K562 (cell line): ENCODE measurements around the gene SHB. TPM values are rescaled to one million over a fixed set of nuclear protein-coding genes. Genes with fewer than 3 reads are reported as not detected.
A peak's percentile ranks its signal among the peaks of the same experiment; 100 is the strongest.

Source experiments
- CC2D1A ChIP-seq: fragments of 450-650 bp; IDR thresholded peaks from 2 replicates; pipeline ENCODE4 v1.6.1; 2017; ENCODE audit warnings: mild to moderate bottlenecking
- ESRRA ChIP-seq: fragments of 450-650 bp; IDR thresholded peaks from 2 replicates; pipeline ENCODE4 v1.6.1; 2014; ENCODE audit warnings: low read depth, mild to moderate bottlenecking, moderate library complexity, borderline replicate concordance
- ETS1 ChIP-seq: conservative IDR thresholded peaks from 2 replicates; pipeline ENCODE4 v1.6.1; 2011; ENCODE audit warnings: low read depth, mild to moderate bottlenecking, low read length; ENCODE audit not compliant: control insufficient read depth
- HMGXB4 ChIP-seq: sonication (generic); formaldehyde crosslinking; IDR thresholded peaks from 2 replicates; pipeline ENCODE4 v1.8.1; 2023; ENCODE audit warnings: mild to moderate bottlenecking, missing genetic modification reagents
- KLF6 ChIP-seq: fragments of 250-450 bp; sonication (Bioruptor Pico); IDR thresholded peaks from 2 replicates; pipeline ENCODE4 v1.4.0; 2020; ENCODE audit warnings: mild to moderate bottlenecking, moderate library complexity, borderline replicate concordance
- NFRKB ChIP-seq: fragments of 450-650 bp; IDR thresholded peaks from 2 replicates; pipeline ENCODE4 v1.6.1; 2016; ENCODE audit warnings: low read depth
- PHF8 ChIP-seq: fragments of 200-600 bp; sonication (generic); IDR thresholded peaks from 2 replicates; pipeline ENCODE4 v1.6.1; 2012; ENCODE audit warnings: mixed run types, mild to moderate bottlenecking, inconsistent platforms, low read length, moderate library complexity, borderline replicate concordance
- PML ChIP-seq: IDR thresholded peaks from 2 replicates; pipeline ENCODE4 v1.6.1; 2012; ENCODE audit warnings: low read length, inconsistent platforms
- POLR2H ChIP-seq: IDR thresholded peaks from 2 replicates; pipeline ENCODE4 v1.6.1; 2016; ENCODE audit warnings: missing genetic modification characterization, low read depth, mild to moderate bottlenecking, control low read depth, missing compliant biosample characterization, moderate library complexity
- PURB ChIP-seq: sonication (generic); formaldehyde crosslinking; IDR thresholded peaks from 2 replicates; pipeline ENCODE4 v1.9.0; 2021; ENCODE audit warnings: low read depth, mild to moderate bottlenecking, missing genetic modification reagents
- RBM22 ChIP-seq: fragments of 200-400 bp; formaldehyde crosslinking; IDR thresholded peaks from 2 replicates; pipeline ENCODE4 v1.6.1; 2018; ENCODE audit warnings: low read length, low read depth; ENCODE audit not compliant: poor library complexity, severe bottlenecking
- RUNX1 ChIP-seq: sonication (generic); IDR thresholded peaks from 2 replicates; pipeline ENCODE4 v1.6.1; 2016; ENCODE audit warnings: antibody characterized with exemption, low read depth
- SAFB2 ChIP-seq: fragments of 200-400 bp; formaldehyde crosslinking; IDR thresholded peaks from 2 replicates; pipeline ENCODE4 v1.6.1; 2018; ENCODE audit warnings: borderline replicate concordance, low read length, low read depth, moderate library complexity; ENCODE audit not compliant: severe bottlenecking
- STAT5A ChIP-seq: IDR thresholded peaks from 2 replicates; pipeline ENCODE4 v1.6.1; 2012; ENCODE audit warnings: low read length, inconsistent platforms, borderline replicate concordance
- TFAP4 ChIP-seq: sonication (generic); formaldehyde crosslinking; IDR thresholded peaks from 2 replicates; pipeline ENCODE4 v1.8.0; 2022; ENCODE audit warnings: missing genetic modification reagents, mild to moderate bottlenecking, moderate library complexity, borderline replicate concordance
- ZBTB17 ChIP-seq: fragments of 450-650 bp; formaldehyde crosslinking; IDR thresholded peaks from 2 replicates; pipeline ENCODE4 v1.4.0; 2020; ENCODE audit warnings: mild to moderate bottlenecking
- ZC3H11A ChIP-seq: IDR thresholded peaks from 2 replicates; pipeline ENCODE4 v1.6.1; 2012; ENCODE audit warnings: low read depth, low read length, improper control_type of control experiment
- ZNF217 ChIP-seq: sonication (generic); formaldehyde crosslinking; IDR thresholded peaks from 2 replicates; pipeline ENCODE4 v1.8.0; 2022; ENCODE audit warnings: mild to moderate bottlenecking, missing genetic modification reagents
- ZNF263 ChIP-seq: sonication (generic); formaldehyde crosslinking; IDR thresholded peaks from 2 replicates; pipeline ENCODE4 v1.8.0; 2022; ENCODE audit warnings: mild to moderate bottlenecking, missing genetic modification reagents, borderline replicate concordance
- ZNF518B ChIP-seq: fragments of 250-450 bp; sonication (Bioruptor Pico); IDR thresholded peaks from 2 replicates; pipeline ENCODE4 v1.5.0; 2021; ENCODE audit warnings: mild to moderate bottlenecking, moderate library complexity
- polyA plus RNA-seq, 8 experiments: library from polyadenylated mRNA; depleted of rRNA in 4 of 8; stranded (reverse) in 5 of 8; unstranded in 3 of 8; fragments of >200 nt; fragmentation: Nextera tagmentation in 2 of 8; fragmentation: Illumina TruSeq in 1 of 8; extraction: Ambion mirVana in 2 of 8; extraction: Trizol in 1 of 8; gene quantifications; 2 replicates each; pipeline versions ENCODE4 v1.2.1 to v1.2.3, GENCODE V29; 2011 to 2014; ENCODE audit warnings: inconsistent platforms in 1 of 8, missing spikeins in 1 of 8
- total RNA-seq, 7 experiments: library from RNA; depleted of rRNA in 6 of 7; stranded (reverse); fragments of >200 nt in 6 of 7; fragmentation: Illumina TruSeq in 2 of 7; extraction: Trizol in 2 of 7; gene quantifications; 2 replicates each; pipeline versions ENCODE4 v1.2.1 to v1.2.3, GENCODE V29; 2011 to 2021; ENCODE audit warnings: low replicate concordance in 1 of 7

Gene SHB
- total and polyA plus RNA-seq, 9 of the 15 experiments (the other 6 are each of a cell fraction or from before 2014, with no cell fraction given) = 0.78 to 16.0 (median 5.3) TPM

GRCh38 chr9:38039907-38040682 lies 28.9 kb downstream of the SHB start (continued):
- no peak for TF ChIP-seq ZNF263 (CRISPR knock-in tag)
- TF ChIP-seq PHF8 = 0 out of 2 replicates have a peak, but pooled peaks have one; percentile 0
- TF ChIP-seq ZNF217 = no peak
- no peak for TF ChIP-seq RBM22
- TF ChIP-seq KLF6 (CRISPR knock-in tag) = no peak
- peak; percentile 85 for TF ChIP-seq ESRRA
- peak; percentile 67; the same call in 1 of the 2 replicates for TF ChIP-seq STAT5A
- TF ChIP-seq ZC3H11A = no peak
- 0 out of 2 replicates have a peak, but pooled peaks have one; percentile 33 for TF ChIP-seq ZBTB17 (CRISPR knock-in tag)
- TF ChIP-seq HMGXB4 = no peak
- TF ChIP-seq CC2D1A = no peak; the same call in 1 of the 2 replicates
- no peak for TF ChIP-seq SAFB2
- peak; percentile 34; the same call in 1 of the 2 replicates for TF ChIP-seq NFRKB
- no peak; the same call in 1 of the 2 replicates for TF ChIP-seq PML
- TF ChIP-seq POLR2H = no peak
- TF ChIP-seq RUNX1 = no peak
- TF ChIP-seq TFAP4 (CRISPR knock-in tag) = peak; percentile 95
- TF ChIP-seq ZNF518B (CRISPR knock-in tag) = no peak
- no peak for TF ChIP-seq ETS1
- TF ChIP-seq PURB (CRISPR knock-in tag) = no peak
